ENCODE measurements around the gene CALCOCO2.

DNA sequence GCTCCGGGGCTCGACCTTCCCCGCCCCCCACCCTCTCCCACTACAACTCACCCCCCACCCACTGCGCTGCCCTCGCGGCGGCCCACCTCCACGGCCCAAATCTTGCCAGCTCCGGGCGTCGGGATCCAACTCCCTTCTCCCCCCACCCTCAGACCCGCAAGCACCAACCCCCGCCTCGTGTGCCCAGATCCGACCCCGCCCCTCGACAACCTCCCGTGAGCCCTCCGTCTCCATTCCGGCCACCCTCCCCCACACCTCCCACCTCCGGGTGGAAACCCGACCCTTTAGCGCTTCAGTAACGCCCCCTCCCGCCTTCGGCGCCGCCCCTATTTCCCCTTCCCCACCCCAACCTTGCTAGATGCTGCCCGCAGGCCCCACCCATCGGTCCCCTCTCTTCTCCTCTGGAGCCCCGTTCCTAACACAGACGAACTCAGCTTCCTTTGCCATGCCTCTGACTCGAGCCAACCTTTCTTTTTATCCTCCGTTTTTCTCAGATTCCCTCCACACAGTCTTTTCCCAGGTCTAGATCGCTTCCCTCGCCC, 78.1 kb downstream of the CALCOCO2 start:
- no peak for TF ChIP-seq EP300 (conservative IDR thresholded peaks at IDR 0.05; ENCODE audit: poor library complexity, severe bottlenecking)
- TF ChIP-seq, protein P1, sequence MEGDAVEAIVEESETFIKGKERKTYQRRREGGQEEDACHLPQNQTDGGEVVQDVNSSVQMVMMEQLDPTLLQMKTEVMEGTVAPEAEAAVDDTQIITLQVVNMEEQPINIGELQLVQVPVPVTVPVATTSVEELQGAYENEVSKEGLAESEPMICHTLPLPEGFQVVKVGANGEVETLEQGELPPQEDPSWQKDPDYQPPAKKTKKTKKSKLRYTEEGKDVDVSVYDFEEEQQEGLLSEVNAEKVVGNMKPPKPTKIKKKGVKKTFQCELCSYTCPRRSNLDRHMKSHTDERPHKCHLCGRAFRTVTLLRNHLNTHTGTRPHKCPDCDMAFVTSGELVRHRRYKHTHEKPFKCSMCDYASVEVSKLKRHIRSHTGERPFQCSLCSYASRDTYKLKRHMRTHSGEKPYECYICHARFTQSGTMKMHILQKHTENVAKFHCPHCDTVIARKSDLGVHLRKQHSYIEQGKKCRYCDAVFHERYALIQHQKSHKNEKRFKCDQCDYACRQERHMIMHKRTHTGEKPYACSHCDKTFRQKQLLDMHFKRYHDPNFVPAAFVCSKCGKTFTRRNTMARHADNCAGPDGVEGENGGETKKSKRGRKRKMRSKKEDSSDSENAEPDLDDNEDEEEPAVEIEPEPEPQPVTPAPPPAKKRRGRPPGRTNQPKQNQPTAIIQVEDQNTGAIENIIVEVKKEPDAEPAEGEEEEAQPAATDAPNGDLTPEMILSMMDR (IDR thresholded peaks at IDR 0.05; ENCODE audit: poor library complexity, severe bottlenecking), result no peak
- no peak for TF ChIP-seq EZH2 (IDR thresholded peaks at IDR 0.05; ENCODE audit: borderline replicate concordance, insufficient read depth, low read length, poor library complexity, severe bottlenecking)
- TF ChIP-seq MXI1 (conservative IDR thresholded peaks at IDR 0.05; ENCODE audit: poor library complexity, severe bottlenecking), result no peak
- peak; percentile 51 for TF ChIP-seq POLR2AphosphoS5 (IDR thresholded peaks at IDR 0.05)
- no peak for TF ChIP-seq RAD21 (conservative IDR thresholded peaks at IDR 0.05)
- TF ChIP-seq, protein P2, sequence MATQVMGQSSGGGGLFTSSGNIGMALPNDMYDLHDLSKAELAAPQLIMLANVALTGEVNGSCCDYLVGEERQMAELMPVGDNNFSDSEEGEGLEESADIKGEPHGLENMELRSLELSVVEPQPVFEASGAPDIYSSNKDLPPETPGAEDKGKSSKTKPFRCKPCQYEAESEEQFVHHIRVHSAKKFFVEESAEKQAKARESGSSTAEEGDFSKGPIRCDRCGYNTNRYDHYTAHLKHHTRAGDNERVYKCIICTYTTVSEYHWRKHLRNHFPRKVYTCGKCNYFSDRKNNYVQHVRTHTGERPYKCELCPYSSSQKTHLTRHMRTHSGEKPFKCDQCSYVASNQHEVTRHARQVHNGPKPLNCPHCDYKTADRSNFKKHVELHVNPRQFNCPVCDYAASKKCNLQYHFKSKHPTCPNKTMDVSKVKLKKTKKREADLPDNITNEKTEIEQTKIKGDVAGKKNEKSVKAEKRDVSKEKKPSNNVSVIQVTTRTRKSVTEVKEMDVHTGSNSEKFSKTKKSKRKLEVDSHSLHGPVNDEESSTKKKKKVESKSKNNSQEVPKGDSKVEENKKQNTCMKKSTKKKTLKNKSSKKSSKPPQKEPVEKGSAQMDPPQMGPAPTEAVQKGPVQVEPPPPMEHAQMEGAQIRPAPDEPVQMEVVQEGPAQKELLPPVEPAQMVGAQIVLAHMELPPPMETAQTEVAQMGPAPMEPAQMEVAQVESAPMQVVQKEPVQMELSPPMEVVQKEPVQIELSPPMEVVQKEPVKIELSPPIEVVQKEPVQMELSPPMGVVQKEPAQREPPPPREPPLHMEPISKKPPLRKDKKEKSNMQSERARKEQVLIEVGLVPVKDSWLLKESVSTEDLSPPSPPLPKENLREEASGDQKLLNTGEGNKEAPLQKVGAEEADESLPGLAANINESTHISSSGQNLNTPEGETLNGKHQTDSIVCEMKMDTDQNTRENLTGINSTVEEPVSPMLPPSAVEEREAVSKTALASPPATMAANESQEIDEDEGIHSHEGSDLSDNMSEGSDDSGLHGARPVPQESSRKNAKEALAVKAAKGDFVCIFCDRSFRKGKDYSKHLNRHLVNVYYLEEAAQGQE (IDR thresholded peaks at IDR 0.05; ENCODE audit: borderline replicate concordance), result no peak
- TF ChIP-seq TAF1 (IDR thresholded peaks at IDR 0.05; ENCODE audit: low read depth), result no peak
- TF ChIP-seq SMC3 (conservative IDR thresholded peaks at IDR 0.05; ENCODE audit: poor library complexity), result no peak

Data from neural cell (in vitro differentiated cells).